Neural cell (in vitro differentiated cells): Measurements from ENCODE around the gene ADAMTS8. TPM values are rescaled to one million over a fixed set of nuclear protein-coding genes. Genes with fewer than 3 reads are reported as not detected.

Source experiments
- H2AFZ ChIP-seq: fragments of 200-600, 300-800 bp; sonication (generic), shearing (Covaris generic); 2 replicates; pipeline ENCODE4 v1.6.0; 2014; ENCODE audit warnings: low read depth, mild to moderate bottlenecking, antibody characterized with exemption, low read length, moderate library complexity
- H3F3A ChIP-seq: fragments of 200-600 bp; shearing (Covaris generic); 2 replicates; pipeline ENCODE4 v1.6.1; 2016; ENCODE audit warnings: mild to moderate bottlenecking, moderate library complexity, mixed read lengths, antibody characterized with exemption, low read length; ENCODE audit not compliant: insufficient read depth, poor library complexity, severe bottlenecking
- H3K27ac ChIP-seq: fragments of 200-600, 300-800 bp; sonication (generic), shearing (Covaris generic); 2 replicates; pipeline ENCODE4 v1.5.1; 2014; ENCODE audit warnings: mild to moderate bottlenecking, low read length, moderate library complexity
- H3K27me3 ChIP-seq: fragments of 300-800, 200-600 bp; sonication (generic), shearing (Covaris generic); 2 replicates; pipeline ENCODE4 v1.6.0; 2014; ENCODE audit warnings: mild to moderate bottlenecking, low read depth, low read length, moderate library complexity; ENCODE audit not compliant: insufficient read depth
- H3K36me3 ChIP-seq: fragments of 300-800, 200-600 bp; sonication (generic), shearing (Covaris generic); 2 replicates; pipeline ENCODE4 v1.5.1; 2014; ENCODE audit warnings: mild to moderate bottlenecking, antibody characterized with exemption, low read length, moderate library complexity; ENCODE audit not compliant: insufficient read depth
- H3K4me2 ChIP-seq: fragments of 300-800, 200-600 bp; sonication (generic), shearing (Covaris generic); 2 replicates; pipeline ENCODE4 v1.6.0; 2014; ENCODE audit warnings: mild to moderate bottlenecking, low read length
- H3K4me3 ChIP-seq: fragments of 300-800, 200-600 bp; sonication (generic), shearing (Covaris generic); 2 replicates; pipeline ENCODE4 v1.5.1; 2014; ENCODE audit warnings: mild to moderate bottlenecking, low read length, moderate library complexity
- H3K79me2 ChIP-seq: fragments of 200-600 bp; shearing (Covaris generic); replicated peaks from 2 replicates; pipeline ENCODE4 v1.6.0; 2014; ENCODE audit warnings: mild to moderate bottlenecking, low read length, moderate library complexity; ENCODE audit not compliant: insufficient read depth
- H3K9ac ChIP-seq: fragments of 300-800, 200-600 bp; sonication (generic), shearing (Covaris generic); 2 replicates; pipeline ENCODE4 v1.6.1; 2016; ENCODE audit warnings: mild to moderate bottlenecking, low read length, mixed read lengths
- H3K9me2 ChIP-seq: fragments of 200-600 bp; shearing (Covaris generic); 2 replicates; pipeline ENCODE4 v1.6.1; 2016; ENCODE audit warnings: mild to moderate bottlenecking, low read length, mixed read lengths; ENCODE audit not compliant: insufficient read depth
- H3K9me3 ChIP-seq: fragments of 200-600, 300-800 bp; sonication (generic), shearing (Covaris generic); 2 replicates; pipeline ENCODE4 v1.6.1; 2016; ENCODE audit warnings: mild to moderate bottlenecking, mixed run types, low read length, moderate library complexity, mixed read lengths
- H4K20me1 ChIP-seq: fragments of 200-600 bp; shearing (Covaris generic); 2 replicates; pipeline ENCODE4 v1.6.1; 2016; ENCODE audit warnings: mild to moderate bottlenecking, mixed run types; ENCODE audit not compliant: insufficient read depth
- CTCF ChIP-seq: fragments of 450-650 bp; IDR thresholded peaks from 2 replicates; pipeline ENCODE4 v1.5.1; 2014; ENCODE audit warnings: antibody characterized with exemption, mild to moderate bottlenecking, moderate library complexity; ENCODE audit not compliant: poor library complexity, severe bottlenecking
- EP300 ChIP-seq: fragments of 450-650 bp; conservative IDR thresholded peaks from 2 replicates; pipeline ENCODE4 v1.6.1; 2014; ENCODE audit warnings: antibody characterized with exemption, mild to moderate bottlenecking, moderate library complexity; ENCODE audit not compliant: poor library complexity, severe bottlenecking
- EZH2 ChIP-seq: fragments of 200-600, 300-800 bp; shearing (Covaris generic), sonication (generic); IDR thresholded peaks from 2 replicates; pipeline ENCODE4 v1.6.1; 2014; ENCODE audit warnings: antibody characterized with exemption, low read length, borderline replicate concordance, mild to moderate bottlenecking; ENCODE audit not compliant: insufficient read depth, poor library complexity, severe bottlenecking
- MXI1 ChIP-seq: fragments of 450-650 bp; conservative IDR thresholded peaks from 2 replicates; pipeline ENCODE4 v1.6.1; 2014; ENCODE audit warnings: antibody characterized with exemption, mild to moderate bottlenecking; ENCODE audit not compliant: poor library complexity, severe bottlenecking
- POLR2AphosphoS5 ChIP-seq: IDR thresholded peaks from 2 replicates; pipeline ENCODE4 v1.6.1; 2012
- RAD21 ChIP-seq: fragments of 450-650 bp; conservative IDR thresholded peaks from 2 replicates; pipeline ENCODE4 v1.6.1; 2014; ENCODE audit warnings: antibody characterized with exemption, mild to moderate bottlenecking, moderate library complexity
- REST ChIP-seq: IDR thresholded peaks from 2 replicates; pipeline ENCODE4 v1.6.1; 2012; ENCODE audit warnings: borderline replicate concordance
- SMC3 ChIP-seq: fragments of 450-650 bp; conservative IDR thresholded peaks from 2 replicates; pipeline ENCODE4 v1.6.1; 2014; ENCODE audit warnings: antibody characterized with exemption, mild to moderate bottlenecking, moderate library complexity; ENCODE audit not compliant: poor library complexity
- TAF1 ChIP-seq: IDR thresholded peaks from 2 replicates; pipeline ENCODE4 v1.6.1; 2012; ENCODE audit warnings: low read depth
- polyA plus RNA-seq: library from polyadenylated mRNA; depleted of rRNA; stranded (reverse); fragments of >200 nt; gene quantifications from 2 replicates; pipeline ENCODE4 v1.2.3, GENCODE V29; 2014

The ADAMTS8 gene
- polyA plus RNA-seq, 1 donor from 2014 or later, result 0.94 TPM

- Histone ChIP-seq H3K9me3 (no peaks in the 10 kb centered on the region), H3K79me2 (no peaks in the 10 kb centered on the region), H3K36me3 (no peaks in the 10 kb centered on the region), H2AFZ (no peak overlapping the region), H3K9ac (no peak overlapping the region), H3F3A (no peaks in the 10 kb centered on the region), H3K9me2 (no peaks in the 10 kb centered on the region), H3K27me3 (peaks cover 49% of the 10 kb centered on the region), H3K4me2 (no peak overlapping the region), H4K20me1 (no peaks in the 10 kb centered on the region), H3K27ac (no peak overlapping the region), H3K4me3 (no peak overlapping the region)
- TF ChIP-seq TAF1, result no peak
- no peak for TF ChIP-seq SMC3
- TF ChIP-seq EP300, result no peak
- no peak for TF ChIP-seq CTCF
- no peak for TF ChIP-seq REST
- no peak for TF ChIP-seq MXI1
- TF ChIP-seq EZH2, result no peak
- no peak for TF ChIP-seq RAD21
- TF ChIP-seq POLR2AphosphoS5, result no peak
These were observed 1.6 kb upstream of the ADAMTS8 start for GRCh38 chr11:130429983-130430382.

GRCh38 chr11:130429120-130429681 is 792 bp upstream of the ADAMTS8 start:
- Histone ChIP-seq H3K36me3 (no peaks in the 10 kb centered on the region), H3K27me3 (peaks cover 49% of the 10 kb centered on the region), H3K4me3 (no peak overlapping the region), H3K4me2 (no peak overlapping the region), H3K79me2 (no peaks in the 10 kb centered on the region), H3K9me3 (no peaks in the 10 kb centered on the region), H3K9ac (no peak overlapping the region), H3K9me2 (no peaks in the 10 kb centered on the region), H2AFZ (no peak overlapping the region), H3F3A (no peaks in the 10 kb centered on the region), H3K27ac (no peak overlapping the region), H4K20me1 (no peaks in the 10 kb centered on the region)
- TF ChIP-seq EP300, result no peak
- no peak for TF ChIP-seq SMC3
- no peak for TF ChIP-seq POLR2AphosphoS5
- TF ChIP-seq REST, result no peak
- no peak for TF ChIP-seq RAD21
- TF ChIP-seq TAF1, result no peak
- no peak for TF ChIP-seq MXI1
- no peak for TF ChIP-seq CTCF
- no peak for TF ChIP-seq EZH2
